RPMI8226 (cell line): Measurements from ENCODE around the gene CCND1.

Experiments used
- DNase-seq: peaks from one replicate; pipeline ENCODE4 v3.0.0-alpha.2; 2015

CCND1 gene

DNA sequence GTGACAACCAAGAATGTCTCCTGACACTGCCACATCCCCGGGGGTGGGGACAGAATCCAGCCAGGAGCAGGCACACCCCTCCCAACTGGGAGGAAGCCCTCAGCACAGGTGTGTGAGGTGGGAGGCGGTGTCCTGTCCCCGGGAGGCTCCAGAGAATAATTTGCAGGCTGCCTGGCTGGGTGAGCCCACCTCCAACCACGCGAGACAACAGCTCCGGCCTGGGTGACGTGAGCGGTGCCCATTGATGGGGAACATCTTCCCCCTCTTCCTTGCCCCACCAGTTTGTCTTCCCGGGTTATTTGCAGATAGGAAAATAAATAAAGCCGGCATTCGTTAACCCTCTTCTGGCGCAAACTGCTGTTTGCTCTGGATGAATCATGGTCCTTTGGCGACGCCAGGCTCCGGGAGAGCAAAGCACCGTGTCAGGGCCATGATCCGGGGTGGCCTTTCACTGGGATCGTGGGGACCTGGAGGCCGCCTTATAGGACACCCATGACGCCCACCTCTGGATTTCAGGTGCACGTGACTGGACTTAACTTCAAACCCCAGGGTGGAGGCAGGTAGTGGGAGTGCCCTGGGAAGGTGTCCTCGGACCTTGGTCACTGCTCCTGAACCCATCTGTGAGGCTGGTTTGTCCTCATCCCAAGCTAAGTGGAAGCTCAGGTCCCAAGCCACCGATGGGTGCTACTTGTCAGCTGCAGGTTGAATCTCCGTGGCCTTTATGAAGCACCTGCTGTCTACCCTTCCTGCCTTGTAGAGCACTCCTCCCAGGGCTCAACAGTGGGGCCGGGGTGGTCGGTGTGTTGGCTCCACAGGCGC lies 13.9 kb downstream of the CCND1 start:
- DNase-seq: no peak

DNA sequence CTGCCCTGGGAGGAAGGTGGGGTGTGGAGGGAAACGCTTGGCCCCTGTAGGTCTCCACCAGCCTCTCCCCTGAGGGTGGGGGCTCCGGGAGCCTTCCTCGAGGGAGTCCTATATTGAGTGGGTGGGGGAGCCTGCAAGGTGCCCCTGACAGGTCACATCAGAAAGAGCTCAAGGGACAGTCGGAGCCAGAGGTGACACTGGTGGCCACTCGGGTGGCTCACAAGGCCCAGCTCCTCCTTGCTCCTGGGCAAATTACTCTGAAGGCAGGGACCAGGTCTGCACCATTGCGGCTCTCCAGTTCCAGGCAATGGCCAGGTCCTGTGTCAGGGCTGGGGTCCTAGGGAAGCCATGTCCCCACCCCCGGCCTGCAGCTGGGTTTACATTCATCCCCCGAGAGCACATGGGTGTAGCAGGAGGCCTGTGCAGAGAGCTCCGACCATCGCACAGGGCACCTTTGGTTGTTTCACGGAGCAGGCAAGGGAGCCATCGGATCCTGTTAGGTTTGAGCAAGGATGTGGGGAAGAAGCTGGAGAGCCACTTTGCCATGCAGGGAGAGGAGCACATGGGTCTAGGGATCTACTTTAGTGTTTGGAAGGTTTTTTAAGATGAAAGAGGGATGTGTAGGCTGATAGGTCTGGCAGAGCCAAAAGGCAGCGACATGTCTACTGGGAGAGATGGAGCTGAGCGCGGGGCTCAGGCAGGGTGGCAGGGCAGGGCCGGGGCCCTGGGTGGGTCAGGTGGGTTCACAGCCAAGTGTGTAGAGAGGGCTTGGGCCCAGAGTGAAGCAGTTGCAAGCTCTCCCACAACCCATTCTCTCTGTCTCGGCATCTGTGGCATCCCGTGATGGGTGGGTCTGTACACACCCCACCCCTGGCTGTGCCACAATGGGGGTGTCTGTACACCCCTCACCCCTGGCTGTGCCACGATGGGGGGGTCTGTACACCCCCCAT lies 14.8 kb downstream of the CCND1 start:
- DNase-seq: no peak

- no peak for DNase-seq
Measured at GRCh38 chr11:69656536-69657455, 15.8 kb downstream of the CCND1 start.

DNA sequence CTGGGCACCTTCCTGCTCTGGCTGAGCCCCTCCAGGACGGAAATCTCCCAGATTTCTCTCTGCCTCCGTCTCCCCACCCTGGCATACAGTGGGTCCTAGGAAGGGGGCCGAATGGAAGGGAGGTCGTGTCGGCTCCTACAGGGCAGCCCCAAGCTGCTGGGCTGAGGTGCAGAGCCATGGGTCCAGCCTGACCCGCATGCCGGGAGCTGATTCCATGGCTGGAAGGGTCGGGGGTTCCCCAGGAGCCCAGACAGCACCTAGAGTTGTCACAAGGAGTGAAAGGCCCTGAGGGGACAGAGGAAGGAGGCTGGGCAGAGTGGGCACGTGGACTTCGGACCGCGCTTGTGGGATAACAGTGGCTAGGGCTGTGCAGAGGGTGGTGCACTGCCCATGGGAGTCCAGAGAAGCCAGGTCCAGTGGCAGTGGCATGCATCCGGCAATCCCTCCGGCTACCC lies 16.5 kb downstream of the CCND1 start:
- no peak for DNase-seq

DNA sequence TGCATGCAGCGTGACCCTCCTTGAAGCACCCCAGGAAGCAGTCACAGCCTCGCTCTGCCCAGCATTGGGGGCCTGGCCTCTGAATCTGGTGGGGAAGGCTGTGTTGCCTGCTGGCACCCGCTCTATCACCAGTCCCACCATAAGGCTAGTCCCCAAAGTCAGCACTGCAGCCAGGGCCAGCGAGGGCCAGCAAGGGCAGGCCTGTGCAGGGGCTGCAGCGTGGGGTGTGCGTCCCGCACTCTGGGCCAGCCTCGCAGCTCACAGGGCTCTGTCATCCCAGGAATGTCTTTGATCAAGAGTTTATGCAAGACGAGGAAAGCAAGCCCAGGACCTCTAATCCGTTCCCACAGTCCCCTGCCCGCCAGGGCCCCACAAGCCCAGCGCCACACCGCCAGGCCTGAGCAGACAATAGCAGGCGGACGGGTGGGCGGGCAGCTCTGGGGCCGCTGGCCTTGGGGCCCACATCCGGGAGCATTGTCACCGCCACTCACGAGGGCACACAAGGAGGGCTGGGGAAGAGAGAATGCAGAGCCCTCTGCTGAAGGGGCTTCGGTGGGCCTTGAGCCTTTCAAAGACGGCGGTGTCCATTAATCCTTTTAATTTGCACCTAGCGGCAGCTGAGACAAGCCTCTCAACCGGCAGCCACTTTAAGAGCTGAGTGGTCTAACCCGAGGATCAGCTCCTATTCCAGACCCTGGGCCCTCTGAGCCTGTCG lies 17.1 kb downstream of the CCND1 start:
- DNase-seq: no peak

DNA sequence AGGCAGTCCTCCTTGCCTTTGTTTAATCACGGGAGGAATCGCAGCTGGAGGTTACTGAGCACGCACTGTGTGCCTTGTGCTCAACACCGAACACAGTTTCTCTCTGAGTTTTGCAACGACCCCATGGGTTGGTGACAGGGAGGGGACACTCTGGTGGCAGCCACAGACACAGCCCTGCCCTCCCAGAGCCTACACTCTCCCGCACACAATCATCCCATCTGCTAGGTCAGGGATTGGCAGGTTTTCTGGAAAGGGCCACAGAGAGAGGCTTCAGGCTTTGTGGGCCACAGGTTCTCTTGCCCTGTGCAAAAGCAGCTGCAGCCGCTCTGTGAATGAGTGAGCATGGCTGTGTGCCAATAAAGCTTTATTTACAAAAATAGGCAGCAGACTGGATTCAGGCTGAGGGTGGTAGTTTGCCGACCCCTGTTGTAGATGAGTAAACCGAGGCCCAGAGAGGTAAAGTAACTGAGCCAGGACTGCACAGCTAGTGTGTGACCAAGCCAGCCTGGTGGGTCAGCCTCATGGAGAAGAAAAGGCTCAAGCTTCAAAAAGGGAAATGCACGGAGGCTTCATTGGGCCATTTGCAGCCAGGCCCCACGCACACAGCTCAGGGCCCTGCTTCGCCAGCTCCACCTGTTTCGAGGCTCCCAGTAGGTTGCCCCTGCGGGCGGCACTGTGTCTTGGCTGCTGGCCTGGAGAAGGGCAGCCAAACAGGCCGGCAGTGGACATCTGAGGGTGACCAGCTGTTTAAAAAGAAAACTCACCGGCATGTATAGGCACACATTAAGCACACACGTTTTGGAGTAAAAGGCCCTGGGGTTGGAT lies 17.9 kb downstream of the CCND1 start:
- no peak for DNase-seq

DNA sequence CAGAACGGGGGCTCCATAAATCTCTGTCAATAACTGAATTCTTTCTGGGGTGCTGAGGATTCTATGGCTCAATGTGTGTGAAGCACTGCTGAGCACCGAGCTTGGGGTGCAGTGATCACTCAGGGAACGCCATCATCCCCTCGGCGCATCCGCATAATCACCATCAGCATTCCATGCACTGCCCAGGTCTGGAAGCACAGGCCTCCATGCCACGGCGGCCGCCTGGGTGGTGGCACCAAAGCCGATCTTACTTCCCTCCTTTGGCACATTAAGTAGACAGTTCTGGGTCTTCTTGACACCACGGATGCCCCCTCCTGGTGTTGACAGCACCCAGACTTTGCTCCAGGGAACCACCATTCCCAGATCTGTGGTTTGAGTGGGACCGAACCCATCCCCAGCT lies 18.6 kb downstream of the CCND1 start:
- no peak for DNase-seq

DNA sequence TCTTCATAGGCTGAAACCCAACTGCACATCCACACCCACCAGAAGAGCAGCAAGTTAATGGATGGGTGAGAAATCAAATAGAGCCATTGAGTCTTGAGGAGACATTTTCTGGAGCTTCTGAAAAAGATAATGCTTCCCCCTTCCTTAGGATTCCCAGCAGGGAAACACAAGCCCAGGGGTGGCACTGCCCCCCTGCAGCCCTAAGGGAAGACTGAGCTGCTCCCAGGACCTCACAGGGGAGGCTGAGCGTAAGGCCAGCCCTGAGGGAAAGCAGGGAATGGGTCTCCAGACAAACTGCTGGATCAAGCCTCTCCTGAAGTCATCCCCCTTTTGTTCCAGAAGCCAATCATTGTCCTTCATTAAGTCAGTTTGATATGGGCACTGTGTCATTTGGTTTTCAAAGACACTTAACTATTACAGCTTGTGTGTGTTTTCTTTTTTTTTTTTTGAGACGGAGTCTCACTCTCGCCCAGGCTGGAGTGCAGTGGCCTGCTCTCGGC lies 19.1 kb downstream of the CCND1 start:
- no peak for DNase-seq

DNA sequence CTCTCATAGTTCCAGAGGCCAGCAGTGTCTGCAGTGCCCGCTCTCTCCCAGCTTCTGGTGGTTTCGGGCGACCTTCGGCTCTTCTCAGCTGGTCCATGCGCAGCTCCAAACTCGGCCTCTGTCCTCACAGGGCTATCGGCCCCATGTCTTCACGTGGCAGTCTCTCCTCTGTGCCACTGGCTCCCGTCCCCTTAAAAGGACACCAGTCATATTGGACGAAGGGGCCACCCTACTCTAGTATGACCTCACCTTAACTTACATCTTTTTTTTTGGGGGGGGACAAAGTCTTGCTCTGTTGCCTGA lies 20.4 kb downstream of the CCND1 start:
- no peak for DNase-seq

GRCh38 chr11:69662021-69662698 lies 21.2 kb downstream of the CCND1 start:
- no peak for DNase-seq

DNA sequence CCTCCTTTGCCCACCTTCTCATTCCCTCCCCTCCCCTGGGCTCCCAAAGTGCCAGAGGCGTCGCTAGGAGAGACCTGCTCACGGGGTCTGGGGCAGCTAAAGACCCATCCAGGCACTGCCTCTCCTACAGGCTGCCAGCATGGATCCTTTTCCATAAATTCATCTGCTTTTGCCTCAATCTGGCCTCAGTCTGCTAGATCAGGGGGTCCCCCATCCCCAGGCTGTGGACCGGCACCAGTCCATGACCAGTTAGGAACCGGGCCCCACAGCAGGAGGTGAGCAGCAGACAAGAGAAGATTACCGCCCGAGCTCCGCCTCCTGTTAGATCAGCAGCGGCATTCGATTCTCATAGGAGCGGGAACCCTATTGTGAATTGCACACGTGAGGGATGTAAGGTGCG lies 21.9 kb downstream of the CCND1 start:
- DNase-seq: no peak

- DNase-seq: no peak
Measured at GRCh38 chr11:69663326-69663725, 22.4 kb downstream of the CCND1 start.

- DNase-seq: no peak
Measured at GRCh38 chr11:69664103-69664775, 23.3 kb downstream of the CCND1 start.

- DNase-seq: no peak
Measured at GRCh38 chr11:69664901-69665300, 23.9 kb downstream of the CCND1 start.

DNA sequence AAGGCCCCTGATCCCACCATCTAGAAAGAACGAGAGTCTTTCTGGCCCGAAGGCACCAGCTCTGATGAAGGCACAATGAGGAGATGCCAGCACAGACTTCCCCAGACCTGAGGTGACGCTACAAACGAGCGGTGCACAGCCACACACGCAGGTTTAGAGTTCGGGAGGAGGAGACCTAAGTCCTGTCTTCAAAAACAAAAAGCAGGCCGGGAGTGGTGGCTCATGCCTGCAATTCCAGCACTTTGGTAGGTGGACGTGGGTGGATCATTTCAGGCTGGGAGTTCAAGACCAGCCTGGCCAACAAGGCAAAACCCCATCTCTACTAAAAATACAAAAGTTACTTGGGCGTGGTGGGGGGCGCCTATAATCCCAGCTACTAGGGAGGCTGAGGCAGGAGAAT lies 24.7 kb downstream of the CCND1 start:
- no peak for DNase-seq

- DNase-seq: no peak
Measured at GRCh38 chr11:69666261-69666660, 25.3 kb downstream of the CCND1 start.

GRCh38 chr11:69666752-69667536 lies 26.0 kb downstream of the CCND1 start:
- no peak for DNase-seq

- DNase-seq: no peak
Measured at GRCh38 chr11:69667619-69668604, 27.0 kb downstream of the CCND1 start.
